ACHN (cell line): ENCODE measurements around the gene ROR2.

Experiments used
- DNase-seq: peaks from one replicate; pipeline ENCODE4 v3.0.0-alpha.2; 2015
- in situ Hi-C: cut with HindIII; loops from 2 replicates; pipeline ENCODE4 v1.10.0; 2017; ENCODE audit warnings: low sequenced_read_pairs, low pct_ligation_motif_present, low pct_unique_long_range_greater_than_20kb

ROR2 gene

GRCh38 chr9:91775708-91776028 is 174.4 kb downstream of the ROR2 start:
- DNase-seq: no peak
- in situ Hi-C loops: no loop called here

GRCh38 chr9:91775011-91775707 is 174.9 kb downstream of the ROR2 start:
- DNase-seq: peak; percentile 51
- in situ Hi-C loops: no loop called here

GRCh38 chr9:91773156-91773555 is 176.9 kb downstream of the ROR2 start:
- no peak for DNase-seq
- in situ Hi-C loops: no loop called here

GRCh38 chr9:91771864-91772263 is 178.2 kb downstream of the ROR2 start:
- no peak for DNase-seq
- in situ Hi-C loops: no loop called here

GRCh38 chr9:91771027-91771426 is 179.0 kb downstream of the ROR2 start:
- peak; percentile 41 for DNase-seq
- in situ Hi-C loops: no loop called here

- DNase-seq: no peak
- in situ Hi-C loops: no loop called here
Measured at GRCh38 chr9:91770229-91770628, 179.8 kb downstream of the ROR2 start.

- no peak for DNase-seq
- in situ Hi-C loops: no loop called here
Measured at GRCh38 chr9:91768977-91769916, 180.8 kb downstream of the ROR2 start.

GRCh38 chr9:91768507-91768906 is 181.5 kb downstream of the ROR2 start:
- no peak for DNase-seq
- in situ Hi-C loops: no loop called here

- DNase-seq: no peak
- in situ Hi-C loops: no loop called here
Measured at GRCh38 chr9:91766315-91767069, 183.5 kb downstream of the ROR2 start.

- in situ Hi-C loops: no loop called here
Measured at GRCh38 chr9:91765296-91765695, 184.7 kb downstream of the ROR2 start.

GRCh38 chr9:91764661-91765060 is 185.4 kb downstream of the ROR2 start:
- DNase-seq: no peak
- in situ Hi-C loops: no loop called here

More at GRCh38 chr9:91765296-91765695, 184.7 kb downstream of the ROR2 start:
- DNase-seq: no peak

GRCh38 chr9:91761362-91761761 is 188.7 kb downstream of the ROR2 start:
- no peak for DNase-seq
- in situ Hi-C loops: no loop called here

GRCh38 chr9:91760906-91761305 is 189.1 kb downstream of the ROR2 start:
- no peak for DNase-seq
- in situ Hi-C loops: no loop called here

GRCh38 chr9:91758491-91758981 is 191.5 kb downstream of the ROR2 start:
- in situ Hi-C loops: no loop called here
- DNase-seq: peak; percentile 49

GRCh38 chr9:91757782-91758181 is 192.2 kb downstream of the ROR2 start:
- in situ Hi-C loops: no loop called here

GRCh38 chr9:91756510-91756780 is 193.6 kb downstream of the ROR2 start:
- DNase-seq: no peak

More at GRCh38 chr9:91757782-91758181, 192.2 kb downstream of the ROR2 start:
- no peak for DNase-seq

GRCh38 chr9:91755761-91756509 is 194.1 kb downstream of the ROR2 start:
- in situ Hi-C loops: no loop called here
- no peak for DNase-seq

More at GRCh38 chr9:91756510-91756780, 193.6 kb downstream of the ROR2 start:
- in situ Hi-C loops: no loop called here

GRCh38 chr9:91753711-91754110 is 196.3 kb downstream of the ROR2 start:
- in situ Hi-C loops: no loop called here
- no peak for DNase-seq
